SHP77 (cell line): ENCODE results near the gene PRDX2.

Source experiments
- DNase-seq, 2 experiments: peaks; one replicate each; lab custom pipeline; 2025; lab: John Stamatoyannopoulos, UW

Gene PRDX2

DNA sequence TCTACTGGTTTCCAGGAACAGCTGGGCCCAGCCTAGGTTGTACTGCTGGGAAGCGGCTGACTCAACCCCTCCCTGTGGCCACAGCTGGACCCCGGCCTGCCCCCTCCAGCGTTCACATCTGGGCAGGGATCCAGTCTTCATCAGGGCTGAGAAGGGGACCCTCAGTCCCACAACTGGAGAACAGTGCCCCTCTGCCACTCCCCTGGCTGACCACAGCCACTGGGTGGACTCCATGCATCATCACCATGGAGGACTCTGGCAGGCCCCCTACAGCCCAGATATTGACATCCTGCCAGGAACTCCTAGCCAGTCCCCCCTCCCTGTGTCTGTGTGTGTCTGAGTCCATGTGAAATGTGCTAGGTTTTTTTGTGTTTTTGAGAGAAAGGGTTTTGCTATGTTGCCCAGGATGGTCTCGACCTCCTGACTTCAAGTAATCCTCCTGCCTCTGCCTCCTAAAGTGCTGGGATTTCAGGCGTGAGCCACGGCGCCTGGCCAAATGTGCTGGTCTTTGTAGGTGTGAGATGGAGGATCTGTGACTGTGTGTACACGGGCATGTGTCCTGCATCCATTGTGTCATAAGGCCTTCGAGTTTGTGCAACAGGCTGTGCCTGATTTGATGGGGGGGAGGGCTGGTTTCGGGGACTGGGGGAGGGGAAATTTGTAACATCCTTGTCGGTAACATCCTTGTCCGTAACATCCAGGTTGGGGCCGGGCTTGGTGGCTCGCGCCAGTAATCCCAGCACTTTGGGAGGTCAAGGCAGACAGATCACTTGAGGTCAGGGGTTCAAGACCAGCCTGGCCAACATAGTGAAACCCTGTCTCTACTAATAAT, 22.2 kb downstream of the PRDX2 start:
- DNase-seq: peak in 1 of 2 experiments; percentile 49

DNA sequence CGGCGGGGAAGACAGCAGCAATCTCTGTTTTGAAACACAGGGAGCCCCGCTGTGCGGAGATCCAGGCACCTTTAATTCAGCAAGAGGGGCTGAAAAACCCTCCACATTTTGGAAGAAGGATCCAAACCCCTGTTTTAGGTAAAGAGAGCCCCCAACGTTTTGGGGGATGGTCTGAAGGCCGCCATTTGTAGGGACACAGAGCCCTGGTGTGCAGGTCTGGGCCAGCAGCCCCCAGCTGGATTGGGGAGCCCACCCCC, 22.8 kb downstream of the PRDX2 start:
- DNase-seq: no peak

DNA sequence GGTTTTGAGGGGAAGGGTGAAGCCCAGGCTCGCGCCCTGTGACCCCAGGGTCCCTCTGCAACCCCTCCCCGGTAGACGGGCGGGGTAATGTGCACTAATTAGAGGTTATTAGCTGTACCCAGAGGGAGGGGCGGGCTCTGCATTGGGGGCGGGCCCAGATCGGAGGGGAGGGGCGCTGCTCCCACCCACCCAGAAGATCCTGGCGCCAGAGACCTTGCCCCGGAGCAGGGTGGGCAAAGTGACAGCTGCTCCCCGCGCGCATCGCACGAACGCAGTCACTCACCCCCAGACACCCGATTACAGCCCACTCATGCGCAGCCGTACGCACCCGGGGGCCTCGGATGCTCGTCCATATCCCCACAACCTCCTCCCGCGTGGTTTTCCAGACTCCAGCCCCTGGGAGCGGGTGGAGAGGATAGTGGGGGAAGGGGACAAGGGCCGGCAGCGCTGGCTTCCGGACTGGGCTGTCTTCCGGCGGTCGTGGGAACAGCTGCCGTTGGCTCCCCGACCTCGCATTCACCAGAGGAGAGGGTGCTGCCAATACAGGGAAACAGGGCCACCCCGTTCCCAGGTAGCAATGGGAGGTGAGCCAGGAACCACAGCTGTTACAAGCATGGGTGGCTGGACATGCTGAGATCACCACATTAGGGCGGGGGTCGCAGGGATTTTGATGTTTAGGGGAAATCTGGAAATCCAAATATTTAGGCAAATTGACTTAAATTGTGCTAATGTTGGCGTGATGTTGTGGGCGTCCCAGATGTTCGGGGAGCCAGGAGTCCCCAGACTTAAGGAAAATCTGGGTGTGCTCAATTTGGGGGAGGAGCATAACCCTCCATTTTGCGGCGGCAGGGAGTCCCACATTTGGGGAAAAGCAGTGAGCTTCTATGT, 23.3 kb downstream of the PRDX2 start:
- peak; percentile 79 to 83 for DNase-seq

DNA sequence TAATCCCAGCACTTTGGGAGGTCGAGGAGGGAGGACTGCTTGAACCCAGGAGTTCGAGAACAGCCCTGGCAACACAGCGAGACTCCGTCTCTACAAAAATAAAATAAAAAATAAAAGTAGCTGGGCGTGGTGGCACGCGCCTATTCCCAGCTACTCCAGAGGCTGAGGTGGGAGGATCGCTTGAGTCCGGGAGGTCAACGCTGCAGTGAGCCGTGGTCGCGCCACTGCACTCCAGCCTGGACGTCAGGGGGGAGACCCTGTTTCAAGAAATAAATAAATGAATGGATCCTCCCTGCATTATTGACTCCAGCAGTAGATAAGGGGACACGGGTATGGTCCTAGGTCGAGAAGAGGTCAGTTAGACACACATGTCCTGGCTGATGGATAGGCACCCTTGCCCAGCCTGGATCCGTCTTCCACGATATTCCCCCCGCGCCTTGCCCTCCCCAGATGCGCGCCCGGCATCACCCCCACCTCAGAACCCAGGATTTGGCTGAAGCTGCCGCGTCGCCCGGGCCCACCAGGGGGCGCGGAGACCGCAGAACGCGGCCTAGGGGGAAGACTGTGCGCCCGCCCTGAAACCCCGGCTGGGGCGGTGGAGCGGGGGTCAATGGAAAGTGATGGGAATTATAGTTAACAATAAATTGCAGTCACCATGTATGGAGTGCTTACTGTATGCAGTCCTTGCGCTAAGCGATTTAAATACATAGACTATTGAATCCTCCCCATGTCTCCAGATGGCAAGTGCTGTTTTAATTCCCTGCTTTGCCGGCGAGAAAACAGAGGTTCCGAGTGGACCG, 24.2 kb downstream of the PRDX2 start:
- DNase-seq: peak; percentile 59 to 71

DNA sequence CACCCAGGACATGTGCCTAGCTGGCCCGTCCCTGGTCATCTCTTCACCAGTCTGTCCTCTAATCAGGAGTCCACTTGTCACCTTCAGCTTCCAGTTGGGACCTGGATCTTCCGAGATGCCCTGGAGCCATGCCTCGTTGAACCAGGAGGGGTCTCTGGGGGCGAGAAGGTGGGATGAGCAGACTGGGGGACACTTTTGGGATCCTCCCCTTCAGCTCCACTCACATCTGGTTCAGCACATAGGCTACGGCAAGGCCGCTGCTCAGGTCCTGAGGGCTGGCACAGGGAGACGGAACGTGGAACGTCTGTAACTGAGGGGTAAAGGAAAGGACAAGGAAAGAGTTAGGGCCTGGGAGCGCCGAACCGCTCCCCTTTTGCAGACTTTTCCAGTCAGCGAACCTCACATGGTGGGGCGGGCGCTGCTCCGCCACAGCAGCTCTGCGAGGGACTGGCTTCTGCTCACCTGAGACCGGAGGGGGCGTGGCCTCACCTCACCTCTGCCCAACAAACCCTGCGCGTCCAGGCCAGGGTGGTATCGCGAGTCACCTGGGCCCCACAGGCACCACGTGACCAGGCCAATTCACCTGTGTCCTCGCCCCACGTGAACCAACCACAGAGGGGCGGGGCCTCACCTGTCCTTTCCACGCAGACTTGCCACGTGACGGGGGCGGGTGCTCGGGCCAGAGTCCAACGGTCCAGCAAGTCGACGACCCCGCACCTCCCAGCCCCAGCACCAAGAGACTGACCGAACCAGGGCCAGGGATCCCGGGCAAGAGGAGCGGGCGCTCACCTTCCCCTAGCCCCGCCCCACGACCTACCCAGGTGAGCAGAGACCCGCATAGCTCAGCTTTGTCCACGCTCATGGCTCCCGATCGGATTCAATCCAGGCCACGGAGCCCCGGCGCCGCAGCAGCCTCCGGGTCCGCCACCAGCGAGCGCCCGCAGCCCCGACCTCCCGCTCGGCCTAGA, 26.7 kb downstream of the PRDX2 start, which contains the start of gene HOOK2:
Gene HOOK2, minus strand, starts transcription at position 965 of the 968 bp plus-strand sequence. Its CDS starts 103 bp downstream, at position 862.
- no peak for DNase-seq

DNA sequence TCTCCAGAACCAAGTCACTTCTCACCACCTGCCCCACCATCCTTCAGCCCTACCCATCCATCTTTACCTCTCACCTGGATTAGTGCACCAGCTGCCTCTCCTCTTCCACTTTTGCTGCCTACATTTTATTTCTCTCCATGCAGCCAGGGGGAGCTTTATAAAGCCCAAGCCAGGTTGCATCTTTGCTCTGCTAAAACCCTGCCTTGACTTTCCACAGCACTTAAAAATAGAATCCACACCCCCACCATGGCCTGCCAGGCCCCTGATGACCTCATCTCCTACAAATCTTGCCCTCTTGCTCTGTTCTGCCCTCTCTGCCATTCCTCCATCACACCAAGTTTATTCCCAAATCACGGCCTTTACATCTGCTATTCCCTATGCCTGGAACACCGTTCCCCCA, 28.0 kb downstream of the PRDX2 start:
- no peak for DNase-seq

DNA sequence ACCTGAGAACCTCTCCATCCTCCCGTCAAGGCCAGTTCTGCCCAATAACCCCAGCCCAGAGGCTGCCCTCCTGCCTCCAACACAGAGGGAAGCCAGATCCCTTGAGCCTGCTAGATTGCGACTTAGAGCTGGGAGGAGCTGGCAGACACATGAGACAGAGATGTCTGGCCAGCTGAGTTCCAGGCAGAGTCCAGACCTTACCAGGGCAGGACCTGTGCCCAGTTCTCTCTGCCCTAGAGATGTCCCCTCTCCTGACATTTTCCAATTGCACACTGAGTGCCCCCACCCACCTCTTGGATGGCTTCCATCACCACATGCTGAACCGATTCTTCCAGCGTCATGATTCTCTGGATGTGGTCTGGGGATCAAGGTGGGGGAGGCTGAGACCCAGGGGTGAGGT, 29.3 kb downstream of the PRDX2 start:
- no peak for DNase-seq

DNA sequence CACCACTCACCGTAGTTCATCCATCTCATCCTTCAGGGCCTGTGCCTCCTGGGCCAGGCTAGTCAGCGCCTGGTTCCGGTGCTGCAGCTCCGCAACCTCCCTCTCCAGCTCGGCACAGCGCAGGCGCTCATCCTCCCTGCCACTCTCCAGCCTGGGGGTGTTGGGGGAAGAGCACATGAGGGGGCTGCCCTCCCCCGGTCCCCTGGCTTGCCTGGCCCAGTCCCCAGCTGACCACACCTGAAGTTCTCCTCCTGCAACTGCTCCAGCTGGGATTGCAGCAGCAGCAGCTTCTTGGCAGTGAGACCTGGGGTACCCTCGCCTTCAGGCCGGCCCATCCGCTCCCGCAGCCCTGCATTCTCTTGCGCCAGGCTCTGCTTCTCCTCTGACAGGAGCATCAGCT, 30.7 kb downstream of the PRDX2 start:
- DNase-seq: no peak

DNA sequence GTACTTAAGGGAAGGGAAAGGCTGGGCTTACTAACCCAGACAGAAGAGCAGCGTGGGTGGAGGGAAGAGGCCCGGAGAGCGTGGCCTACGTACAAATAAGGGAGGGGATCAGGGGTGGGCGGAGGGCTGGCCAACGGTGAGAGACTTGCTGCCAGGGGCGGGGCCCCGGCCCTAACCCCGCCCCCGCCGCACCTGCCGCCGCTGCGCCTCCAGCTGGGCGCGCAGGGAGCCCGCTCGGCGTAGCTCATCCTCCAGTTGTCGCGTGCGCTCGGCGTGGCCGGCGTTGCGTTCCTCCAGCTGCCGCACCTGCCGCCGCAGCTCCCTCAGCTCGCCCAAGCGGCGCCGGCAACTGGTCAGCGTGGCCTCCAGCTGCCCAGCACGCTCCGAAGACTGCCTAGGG, 31.9 kb downstream of the PRDX2 start:
- peak; percentile 91 to 95 for DNase-seq

DNA sequence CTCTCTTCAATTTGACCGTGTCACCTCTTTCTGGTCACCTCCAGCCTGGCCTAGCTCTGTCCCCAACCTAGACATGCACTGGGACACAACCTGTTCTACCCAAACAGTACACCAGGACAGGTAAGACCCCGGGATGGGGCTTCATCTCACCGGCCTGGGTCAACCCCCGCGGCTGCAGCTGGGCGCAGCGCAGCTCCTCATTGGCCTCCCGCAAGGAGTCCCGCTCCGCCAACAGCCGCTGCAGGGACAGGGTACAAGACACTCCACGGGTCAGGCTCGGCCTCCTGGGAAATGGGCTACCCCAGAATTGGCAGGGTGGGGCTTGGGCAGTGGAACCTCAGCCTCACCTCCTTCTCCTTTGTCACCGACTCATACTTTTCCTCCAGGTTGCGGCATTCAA, 33.9 kb downstream of the PRDX2 start:
- DNase-seq: no peak

DNA sequence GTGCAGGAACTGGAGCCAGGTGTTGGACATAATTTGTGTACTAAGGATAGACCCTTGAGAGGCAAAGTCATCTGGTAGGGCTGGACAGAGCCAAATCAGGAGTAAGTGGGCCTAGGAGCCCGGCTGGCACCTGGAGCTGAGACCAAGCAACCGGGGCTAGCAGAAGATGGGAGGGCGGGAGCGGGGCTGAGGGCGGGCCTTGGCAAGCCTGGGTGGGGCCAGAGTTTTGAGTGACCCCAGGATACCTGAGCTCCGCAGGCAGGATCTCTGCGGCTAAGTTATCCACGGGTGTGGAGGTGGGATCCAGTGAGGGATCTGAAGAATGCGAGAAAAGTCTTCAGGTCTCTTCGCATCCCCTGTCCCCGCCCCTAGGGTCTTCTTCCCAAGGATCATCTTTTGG, 34.5 kb downstream of the PRDX2 start:
- DNase-seq: no peak

DNA sequence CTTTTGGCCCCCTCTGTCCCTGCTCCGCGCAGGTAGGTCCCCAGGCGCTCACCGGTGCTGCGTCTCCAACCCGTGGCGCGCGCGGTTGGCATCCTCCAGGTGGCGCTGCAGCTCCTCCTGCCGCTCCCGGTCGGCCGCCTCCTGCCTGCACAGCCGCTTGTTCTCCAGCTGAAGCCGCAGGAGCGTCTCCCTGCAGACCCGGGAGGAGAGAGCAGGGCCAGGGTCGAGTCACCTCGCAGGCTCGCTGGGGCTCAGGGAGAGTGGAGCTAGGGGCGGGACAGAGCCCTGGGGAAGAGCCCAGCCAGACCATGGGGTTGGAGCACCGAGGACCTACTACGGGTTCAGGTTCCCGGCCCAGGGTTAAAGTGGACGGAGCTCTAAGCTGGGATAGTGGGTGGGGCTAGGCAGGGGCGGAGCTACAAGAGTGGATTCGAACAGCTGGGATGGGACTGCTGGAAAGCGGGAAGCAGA, 35.5 kb downstream of the PRDX2 start:
- peak; percentile 75 to 87 for DNase-seq

DNA sequence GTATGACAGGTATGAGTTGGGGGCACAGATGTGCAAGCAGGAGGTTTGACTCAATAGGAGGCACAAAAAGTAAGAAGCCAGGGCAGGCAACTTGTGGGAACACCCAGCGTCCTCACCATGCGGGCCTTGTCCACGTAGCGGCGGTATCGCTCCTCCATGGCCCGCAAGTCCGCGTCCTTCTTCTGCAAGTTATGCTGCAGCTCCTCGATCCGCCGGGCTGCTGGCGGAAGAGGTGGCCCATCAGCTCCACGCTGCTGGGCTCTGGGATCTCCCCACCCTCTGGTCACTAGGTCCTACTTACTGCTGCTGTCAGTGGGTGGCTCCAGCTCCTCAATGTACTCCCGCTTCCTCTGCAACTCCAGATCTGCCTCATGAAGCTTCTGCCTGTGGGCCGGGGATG, 36.9 kb downstream of the PRDX2 start:
- no peak for DNase-seq

DNA sequence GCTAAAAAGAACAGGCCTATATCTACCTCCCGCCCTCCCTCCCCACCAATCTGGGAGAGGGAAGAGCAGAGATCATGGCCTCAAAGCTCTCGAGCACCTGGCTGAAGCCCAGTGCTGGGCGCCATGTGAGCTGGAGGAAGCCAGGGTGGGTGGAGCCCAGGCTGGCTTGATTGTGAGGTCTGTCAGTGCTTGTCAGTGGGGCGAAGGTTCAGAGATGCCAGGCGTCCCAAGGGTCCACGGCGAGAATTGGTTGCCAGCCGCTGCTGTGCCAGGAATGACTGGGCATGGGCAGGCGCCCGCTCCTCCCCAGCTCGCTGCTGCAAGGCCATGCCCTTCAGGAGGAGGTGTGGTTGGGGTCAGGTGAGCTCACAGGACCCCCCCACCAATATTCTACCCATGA, 38.5 kb downstream of the PRDX2 start:
- DNase-seq: no peak

DNA sequence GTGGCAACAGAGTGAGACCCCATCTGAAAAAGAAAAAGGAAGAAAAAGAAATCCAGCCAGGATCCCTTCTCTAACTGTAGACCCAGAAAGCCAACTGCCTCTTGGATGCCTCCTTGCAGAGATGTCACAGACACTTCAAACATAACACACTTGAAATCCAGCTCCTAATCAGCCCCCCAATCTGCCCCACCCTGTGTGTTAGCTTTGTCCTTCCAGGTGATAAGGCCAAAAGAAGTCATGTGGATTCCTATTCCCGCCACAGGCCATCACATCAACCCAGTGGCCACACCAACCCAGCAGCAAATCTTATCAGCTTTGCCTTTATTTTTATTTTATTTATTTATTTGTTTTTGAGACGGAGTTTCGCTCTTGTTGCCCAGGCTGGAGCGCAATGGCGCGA, 41.9 kb downstream of the PRDX2 start:
- no peak for DNase-seq

DNA sequence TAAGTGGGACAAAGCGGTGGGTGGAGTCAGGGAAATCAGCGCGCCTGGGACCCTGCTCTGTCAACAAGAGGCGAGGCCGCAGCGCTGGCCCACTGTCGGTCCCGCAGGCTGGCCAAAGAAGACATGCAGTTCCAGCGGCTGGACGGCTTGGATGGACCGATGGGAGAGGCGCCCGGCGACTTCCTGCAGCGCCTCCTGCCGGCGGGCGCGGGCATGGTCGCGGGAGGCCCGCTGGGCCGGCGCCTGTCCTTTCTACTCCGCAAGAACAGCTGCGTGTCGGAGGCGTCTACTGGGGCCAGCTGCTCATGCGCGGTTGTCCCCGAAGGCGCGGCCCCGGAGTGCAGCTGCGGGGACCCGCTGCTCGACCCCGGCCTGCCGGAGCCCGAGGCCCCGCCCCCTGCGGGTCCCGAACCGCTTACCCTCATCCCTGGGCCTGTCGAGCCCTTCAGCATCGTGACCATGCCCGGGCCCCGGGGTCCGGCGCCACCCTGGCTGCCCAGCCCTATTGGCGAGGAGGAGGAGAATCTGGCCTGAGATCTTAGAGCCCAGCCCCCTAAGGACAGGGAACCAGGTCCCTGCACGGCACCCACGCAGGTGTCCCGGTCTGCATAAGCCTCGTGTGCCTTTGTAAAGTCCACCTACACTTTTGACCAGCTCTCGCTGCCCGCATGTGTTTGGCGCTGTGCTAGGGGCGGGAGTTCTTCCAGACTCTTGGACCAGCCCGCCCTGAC, 43.9 kb downstream of the PRDX2 start:
- peak; percentile 61 to 80 for DNase-seq

DNA sequence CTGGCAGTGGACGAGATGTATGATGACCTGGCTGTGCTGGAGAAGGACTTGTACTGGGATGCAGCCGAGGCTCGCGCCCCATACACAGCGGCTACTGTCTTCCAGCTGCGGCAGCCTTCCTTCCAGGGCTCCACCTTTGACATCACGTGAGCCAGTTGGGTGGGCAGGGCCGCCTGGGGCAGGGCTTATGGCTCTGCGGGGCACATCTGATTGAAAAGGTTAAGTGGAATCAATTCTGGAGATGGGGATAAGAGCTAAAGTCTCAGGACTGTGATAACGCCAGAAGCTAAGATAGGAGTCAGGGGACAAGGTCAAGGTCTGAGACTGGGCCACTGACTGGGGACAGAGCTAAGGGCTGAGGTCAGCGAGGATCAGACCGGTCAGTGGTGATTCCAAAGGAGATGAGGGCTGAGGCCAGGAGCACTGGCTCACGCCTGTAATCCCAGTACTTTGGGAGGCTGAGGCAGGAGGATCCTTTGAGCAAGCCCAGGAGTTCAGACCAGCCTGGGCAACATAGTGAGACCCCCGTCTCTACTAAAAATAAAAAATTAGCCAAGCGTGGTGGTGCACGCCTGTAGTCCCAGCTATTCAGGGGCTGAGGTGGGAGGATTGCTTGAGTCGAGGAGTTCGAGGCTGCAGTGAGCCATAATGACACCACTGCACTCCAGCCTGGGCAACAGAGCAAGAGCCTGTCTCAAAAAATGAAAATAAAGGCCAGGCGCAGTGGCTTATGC, 45.3 kb downstream of the PRDX2 start:
- no peak for DNase-seq

DNA sequence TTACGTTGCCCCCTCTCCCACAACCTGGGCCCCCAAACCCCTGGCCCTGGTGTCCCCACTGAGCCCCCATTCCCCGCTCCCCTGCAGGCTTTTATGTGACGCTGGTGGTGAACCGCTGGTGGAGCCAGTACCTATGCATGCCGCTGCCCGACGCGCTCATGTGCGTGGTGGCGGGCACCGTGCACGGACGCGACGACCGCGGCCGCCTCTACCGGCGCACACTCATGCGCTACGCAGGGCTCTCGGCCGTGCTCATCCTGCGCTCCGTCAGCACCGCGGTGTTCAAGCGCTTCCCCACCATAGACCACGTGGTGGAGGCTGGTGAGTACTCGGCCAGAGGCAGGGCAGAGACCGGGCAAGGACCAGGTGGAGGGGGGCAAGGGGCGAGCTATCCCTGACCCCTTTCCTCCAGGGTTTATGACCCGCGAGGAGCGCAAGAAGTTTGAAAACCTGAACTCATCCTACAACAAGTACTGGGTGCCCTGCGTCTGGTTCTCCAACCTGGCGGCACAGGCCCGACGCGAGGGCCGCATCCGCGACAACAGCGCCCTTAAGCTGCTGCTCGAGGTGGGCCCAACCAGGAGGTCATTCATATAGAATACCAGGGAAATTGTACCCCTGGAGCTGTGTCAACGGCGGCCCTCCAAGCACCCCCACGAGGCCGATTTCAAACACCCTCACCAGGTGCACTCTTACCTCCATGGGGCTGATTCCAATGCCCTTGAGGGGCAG, 47.0 kb downstream of the PRDX2 start:
- DNase-seq: no peak
